Activated CD8-positive, alpha-beta memory T cell treated with anti-CD3 and anti-CD28 coated beads, Interleukin-2, amount 10 ng/mL, durations not matched to agents 7 days and 5 days (primary cell): ENCODE data around the gene KCNIP4. TPM values are rescaled to one million over a fixed set of nuclear protein-coding genes. Genes with fewer than 3 reads are reported as not detected.

Source experiments
- ATAC-seq: fragments of 150-1000 bp; cut with Tn5 transposase; one replicate; pipeline ENCODE4 v1.10.0; 2021; ENCODE audit warnings: moderate library complexity
- CTCF ChIA-PET: fragments of 350-600 bp; sonication (Branson Sonifier 250); formaldehyde crosslinking; loops from one replicate; lab custom pipeline; 2021; ENCODE audit warnings: antibody characterized with exemption; lab: Charles Lee
- DNase-seq: peaks from one replicate; pipeline ENCODE4 v3.0.0-alpha.2; 2020
- H3K27ac Mint-ChIP-seq: one replicate; pipeline ENCODE4 v1.8.0; 2021; ENCODE audit warnings: mild to moderate bottlenecking, mixed read lengths
- H3K27me3 Mint-ChIP-seq: one replicate; pipeline ENCODE4 v1.8.0; 2021; ENCODE audit warnings: mixed read lengths
- H3K36me3 Mint-ChIP-seq: one replicate; pipeline ENCODE4 v1.8.0; 2021; ENCODE audit warnings: mild to moderate bottlenecking, mixed read lengths
- H3K4me1 Mint-ChIP-seq: one replicate; pipeline ENCODE4 v1.8.0; 2021; ENCODE audit warnings: mixed read lengths
- H3K4me3 Mint-ChIP-seq: one replicate; pipeline ENCODE4 v1.8.0; 2021; ENCODE audit warnings: mild to moderate bottlenecking, moderate library complexity, mixed read lengths
- H3K9me3 Mint-ChIP-seq: one replicate; pipeline ENCODE4 v1.8.0; 2022; ENCODE audit warnings: low read depth, mixed read lengths
- total RNA-seq, 2 experiments: library from RNA; stranded (reverse); gene quantifications; one replicate each; pipeline ENCODE4 v1.2.3, GENCODE V29; 2021

KCNIP4 gene
- total RNA-seq, 2 experiments from 2014 or later = not detected

GRCh38 chr4:21656832-21657231 is 291.7 kb downstream of the KCNIP4 start:
- no peaks in the 10 kb centered on the region for H3K9me3 Mint-ChIP-seq
- H3K27me3 Mint-ChIP-seq = no peaks in the 10 kb centered on the region
- CTCF ChIA-PET = no interaction called here
- no peaks in the 10 kb centered on the region for H3K4me1 Mint-ChIP-seq
- ATAC-seq (no peak), DNase-seq (no peak)
- H3K4me3 Mint-ChIP-seq = no peak overlapping the region
- H3K27ac Mint-ChIP-seq = no peak overlapping the region
- H3K36me3 Mint-ChIP-seq = no peaks in the 10 kb centered on the region

GRCh38 chr4:21655031-21655430 is 293.5 kb downstream of the KCNIP4 start:
- ATAC-seq (no peak), DNase-seq (no peak)
- Mint-ChIP-seq H3K4me3 (no peak overlapping the region), H3K9me3 (peaks cover 2% of the 10 kb centered on the region), H3K27ac (no peak overlapping the region), H3K4me1 (no peaks in the 10 kb centered on the region), H3K36me3 (no peaks in the 10 kb centered on the region), H3K27me3 (no peaks in the 10 kb centered on the region)
- CTCF ChIA-PET = no interaction called here

- Mint-ChIP-seq H3K9me3 (peaks cover 2% of the 10 kb centered on the region), H3K4me1 (no peaks in the 10 kb centered on the region), H3K4me3 (no peak overlapping the region), H3K27ac (no peak overlapping the region), H3K36me3 (no peaks in the 10 kb centered on the region), H3K27me3 (no peaks in the 10 kb centered on the region)
- CTCF ChIA-PET = no interaction called here
- DNase-seq = no peak
- no peak for ATAC-seq
These were observed 295.9 kb downstream of the KCNIP4 start for GRCh38 chr4:21652508-21653231.

DNA sequence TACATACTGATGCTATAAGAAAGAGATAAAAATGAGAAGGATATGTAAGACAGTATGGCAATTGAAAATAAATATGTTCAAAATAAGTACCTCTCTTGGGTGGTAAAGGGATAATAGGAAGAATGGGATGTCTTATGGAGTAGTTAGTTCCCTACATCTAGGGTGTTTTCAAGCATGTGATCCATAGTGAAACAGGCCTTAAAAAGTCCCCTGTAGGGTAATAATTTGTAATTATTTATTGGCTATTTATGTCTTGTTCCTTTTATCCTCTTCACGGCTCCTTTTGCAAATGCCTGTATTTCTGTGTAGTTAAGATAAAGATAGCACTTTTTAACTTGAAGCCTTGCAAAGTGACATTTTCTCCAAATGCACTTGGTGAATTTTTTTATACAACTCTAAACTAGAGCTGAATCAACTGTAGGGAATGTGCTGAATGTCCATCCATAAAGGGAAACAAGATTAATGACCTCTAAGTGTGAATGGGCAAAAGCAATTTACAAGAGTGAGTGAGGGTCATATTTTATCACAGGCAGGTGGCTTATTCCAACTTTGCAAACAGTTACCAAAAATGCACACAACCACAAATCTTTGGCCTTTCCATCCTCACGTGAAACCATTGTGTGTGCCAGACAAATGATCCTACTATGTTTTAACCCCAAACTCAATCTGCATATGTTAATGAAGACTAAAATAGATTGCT is 299.0 kb downstream of the KCNIP4 start:
- ATAC-seq = no peak

GRCh38 chr4:21645776-21646175 is 302.8 kb downstream of the KCNIP4 start:
- CTCF ChIA-PET = no interaction called here
- ATAC-seq (no peak), DNase-seq (no peak)
- no peaks in the 10 kb centered on the region for H3K4me1 Mint-ChIP-seq
- no peaks in the 10 kb centered on the region for H3K36me3 Mint-ChIP-seq
- H3K9me3 Mint-ChIP-seq = peaks cover 2% of the 10 kb centered on the region
- no peak overlapping the region for H3K27ac Mint-ChIP-seq
- H3K27me3 Mint-ChIP-seq = no peaks in the 10 kb centered on the region
- H3K4me3 Mint-ChIP-seq = no peak overlapping the region

More for the DNA sequence above, 299.0 kb downstream of the KCNIP4 start:
- Mint-ChIP-seq H3K36me3 (no peaks in the 10 kb centered on the region), H3K4me3 (no peak overlapping the region), H3K4me1 (no peaks in the 10 kb centered on the region), H3K27ac (no peak overlapping the region), H3K9me3 (peaks cover 4% of the 10 kb centered on the region), H3K27me3 (no peaks in the 10 kb centered on the region)
- CTCF ChIA-PET = no interaction called here
- DNase-seq = no peak

DNA sequence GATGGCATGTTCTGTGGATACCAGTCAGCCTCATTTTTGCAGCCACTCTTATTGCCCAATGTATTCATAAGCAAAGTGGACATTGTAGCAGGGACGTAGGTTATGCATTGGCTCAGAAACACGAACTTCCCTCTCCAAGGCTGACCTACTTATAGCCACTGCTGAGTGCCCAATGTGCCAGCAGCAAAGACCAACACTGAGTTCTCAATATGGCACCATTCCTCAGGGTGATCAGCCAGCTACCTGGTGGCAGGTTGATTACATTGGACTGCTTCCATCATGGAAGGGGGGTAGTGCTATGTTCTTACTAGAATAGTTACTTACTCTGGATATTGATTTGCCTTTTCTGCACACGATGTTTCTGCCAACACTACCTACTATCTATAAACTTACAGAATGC is 306.9 kb downstream of the KCNIP4 start:
- DNase-seq (no peak), ATAC-seq (no peak)
- Mint-ChIP-seq H3K9me3 (peaks cover 2% of the 10 kb centered on the region), H3K27ac (no peak overlapping the region), H3K27me3 (no peaks in the 10 kb centered on the region), H3K36me3 (no peaks in the 10 kb centered on the region), H3K4me3 (no peak overlapping the region), H3K4me1 (no peaks in the 10 kb centered on the region)
- CTCF ChIA-PET = no interaction called here

- H3K27ac Mint-ChIP-seq = no peak overlapping the region
- no peaks in the 10 kb centered on the region for H3K27me3 Mint-ChIP-seq
- CTCF ChIA-PET = no interaction called here
- H3K9me3 Mint-ChIP-seq = no peaks in the 10 kb centered on the region
- H3K4me3 Mint-ChIP-seq = no peak overlapping the region
- no peak for DNase-seq
- no peak for ATAC-seq
- no peaks in the 10 kb centered on the region for H3K4me1 Mint-ChIP-seq
- H3K36me3 Mint-ChIP-seq = no peaks in the 10 kb centered on the region
These were observed 310.3 kb downstream of the KCNIP4 start for GRCh38 chr4:21638171-21638725.

GRCh38 chr4:21628916-21629610 is 319.5 kb downstream of the KCNIP4 start:
- Mint-ChIP-seq H3K36me3 (no peaks in the 10 kb centered on the region), H3K27me3 (no peaks in the 10 kb centered on the region), H3K4me3 (no peak overlapping the region), H3K9me3 (peaks cover 8% of the 10 kb centered on the region), H3K27ac (no peak overlapping the region), H3K4me1 (no peaks in the 10 kb centered on the region)
- DNase-seq (no peak), ATAC-seq (no peak)
- CTCF ChIA-PET = no interaction called here

- ATAC-seq (no peak), DNase-seq (no peak)
- no peaks in the 10 kb centered on the region for H3K4me1 Mint-ChIP-seq
- CTCF ChIA-PET = no interaction called here
- peaks cover 8% of the 10 kb centered on the region for H3K9me3 Mint-ChIP-seq
- no peaks in the 10 kb centered on the region for H3K27me3 Mint-ChIP-seq
- no peaks in the 10 kb centered on the region for H3K36me3 Mint-ChIP-seq
- H3K4me3 Mint-ChIP-seq = no peak overlapping the region
- no peak overlapping the region for H3K27ac Mint-ChIP-seq
These were observed 320.4 kb downstream of the KCNIP4 start for GRCh38 chr4:21628116-21628670.

DNA sequence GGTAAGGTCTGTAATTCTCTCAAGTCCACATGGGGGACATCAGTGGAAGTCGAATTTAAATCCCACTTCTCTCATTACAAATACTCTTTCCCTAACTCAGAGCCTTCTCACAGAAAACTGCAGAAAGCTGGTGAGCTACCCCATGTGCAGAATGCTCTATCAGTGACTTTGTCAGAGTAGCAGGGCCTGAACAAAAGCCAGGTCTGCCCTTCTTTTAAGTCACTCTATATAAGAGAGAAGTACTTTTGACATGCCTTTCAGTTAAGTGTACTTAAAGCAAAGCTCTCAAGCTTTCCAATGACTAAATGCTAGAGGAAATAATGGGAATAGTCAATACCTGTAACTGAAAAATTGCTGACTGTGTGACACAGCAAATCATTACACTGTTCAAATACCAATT is 323.1 kb downstream of the KCNIP4 start:
- DNase-seq (no peak), ATAC-seq (no peak)
- no peak overlapping the region for H3K4me3 Mint-ChIP-seq
- H3K9me3 Mint-ChIP-seq = peaks cover under 1% of the 10 kb centered on the region
- H3K27me3 Mint-ChIP-seq = no peaks in the 10 kb centered on the region
- CTCF ChIA-PET = no interaction called here
- no peaks in the 10 kb centered on the region for H3K36me3 Mint-ChIP-seq
- H3K4me1 Mint-ChIP-seq = no peaks in the 10 kb centered on the region
- H3K27ac Mint-ChIP-seq = no peak overlapping the region

DNA sequence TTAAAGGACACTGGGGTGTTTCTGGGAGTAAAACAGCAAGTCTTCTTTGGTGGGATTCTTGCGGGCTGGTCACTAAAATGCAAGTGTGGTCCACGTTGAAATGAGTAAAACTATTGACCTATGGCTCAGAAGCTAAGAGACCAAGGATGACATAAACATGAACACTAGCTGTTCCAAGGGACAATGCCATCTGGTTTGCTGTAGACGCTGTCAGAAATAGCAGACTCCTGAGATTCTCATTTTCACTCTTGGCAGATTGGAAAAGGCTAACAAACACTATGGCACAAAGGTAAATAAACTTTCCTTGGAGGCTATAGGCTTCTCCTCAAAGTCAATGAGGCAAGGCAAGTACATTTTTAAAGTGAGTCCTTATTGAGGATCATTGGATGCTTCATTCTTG is 343.6 kb downstream of the KCNIP4 start:
- H3K27me3 Mint-ChIP-seq = no peaks in the 10 kb centered on the region
- H3K9me3 Mint-ChIP-seq = peaks cover 15% of the 10 kb centered on the region
- no peaks in the 10 kb centered on the region for H3K4me1 Mint-ChIP-seq
- H3K36me3 Mint-ChIP-seq = no peaks in the 10 kb centered on the region
- H3K4me3 Mint-ChIP-seq = no peak overlapping the region
- no peak overlapping the region for H3K27ac Mint-ChIP-seq
- DNase-seq (no peak), ATAC-seq (no peak)
- CTCF ChIA-PET = no interaction called here

- no peaks in the 10 kb centered on the region for H3K4me1 Mint-ChIP-seq
- ATAC-seq (no peak), DNase-seq (no peak)
- peaks cover 14% of the 10 kb centered on the region for H3K9me3 Mint-ChIP-seq
- CTCF ChIA-PET = no interaction called here
- no peak overlapping the region for H3K4me3 Mint-ChIP-seq
- no peaks in the 10 kb centered on the region for H3K27me3 Mint-ChIP-seq
- H3K36me3 Mint-ChIP-seq = no peaks in the 10 kb centered on the region
- H3K27ac Mint-ChIP-seq = no peak overlapping the region
These were observed 352.1 kb downstream of the KCNIP4 start for GRCh38 chr4:21596521-21596920.

DNA sequence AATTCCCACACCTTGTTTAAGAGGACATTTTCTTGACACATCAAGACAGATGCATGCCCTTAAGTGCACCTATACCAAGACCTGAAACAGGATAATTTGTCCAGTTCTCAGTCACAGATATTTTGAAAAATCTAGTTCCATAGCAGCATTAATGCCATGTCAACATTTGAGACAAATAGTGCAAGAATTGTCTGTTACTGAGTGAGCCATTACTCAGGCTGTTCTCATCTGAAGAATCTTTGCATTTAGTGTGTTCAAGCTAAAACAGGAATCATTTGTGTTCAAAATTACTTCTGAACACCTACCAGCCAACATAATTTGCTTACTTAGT is 354.9 kb downstream of the KCNIP4 start:
- DNase-seq (no peak), ATAC-seq (no peak)
- Mint-ChIP-seq H3K4me1 (no peaks in the 10 kb centered on the region), H3K27ac (no peak overlapping the region), H3K9me3 (peaks cover 10% of the 10 kb centered on the region), H3K36me3 (no peaks in the 10 kb centered on the region), H3K27me3 (no peaks in the 10 kb centered on the region), H3K4me3 (no peak overlapping the region)
- CTCF ChIA-PET = no interaction called here
